HepG2 (cell line): ENCODE data around the gene CCDC197. TPM values are rescaled to one million over a fixed set of nuclear protein-coding genes. Genes with fewer than 3 reads are reported as not detected.
A peak's percentile ranks its signal among the peaks of the same experiment; 100 is the strongest.

Experiments
- GTF3A ChIP-seq: sonication (generic); formaldehyde crosslinking; conservative IDR thresholded peaks from 2 replicates; pipeline ENCODE4 v1.4.0; 2020; ENCODE audit warnings: mild to moderate bottlenecking, missing genetic modification reagents
- HOXA3 ChIP-seq: sonication (generic); formaldehyde crosslinking; IDR thresholded peaks from 2 replicates; pipeline ENCODE4 v1.5.0; 2020; ENCODE audit warnings: missing genetic modification reagents
- KDM5A ChIP-seq: fragments of 200-600 bp; sonication (generic); IDR thresholded peaks from 2 replicates; pipeline ENCODE4 v1.7.0; 2018; ENCODE audit warnings: antibody characterized with exemption, mild to moderate bottlenecking, low read length, borderline replicate concordance
- MYNN ChIP-seq: sonication (generic); formaldehyde crosslinking; IDR thresholded peaks from 2 replicates; pipeline ENCODE4 v1.4.0; 2020; ENCODE audit warnings: mild to moderate bottlenecking, low read depth, missing genetic modification reagents
- NCOA2 ChIP-seq: sonication (generic); formaldehyde crosslinking; IDR thresholded peaks from 2 replicates; pipeline ENCODE4 v1.8.0; 2022; ENCODE audit warnings: inconsistent platforms
- PCBP2 ChIP-seq: fragments of 200-400 bp; formaldehyde crosslinking; optimal IDR thresholded peaks from 2 replicates; pipeline ENCODE3; 2018; ENCODE audit warnings: low read length, low read depth; ENCODE audit not compliant: poor library complexity, severe bottlenecking
- PRPF4 ChIP-seq: fragments of 200-400 bp; formaldehyde crosslinking; IDR thresholded peaks from 2 replicates; pipeline ENCODE4 v1.6.1; 2016; ENCODE audit warnings: low read length, low read depth; ENCODE audit not compliant: poor library complexity, severe bottlenecking
- RBAK ChIP-seq: sonication (generic); formaldehyde crosslinking; IDR thresholded peaks from 2 replicates; pipeline ENCODE4 v1.5.1; 2020; ENCODE audit warnings: mild to moderate bottlenecking, missing genetic modification reagents
- RBM39 ChIP-seq: fragments of 200-400 bp; formaldehyde crosslinking; IDR thresholded peaks from one replicate; pipeline ENCODE4 v1.6.1; 2018; ENCODE audit warnings: antibody characterized with exemption, mild to moderate bottlenecking, low read depth, low read length; ENCODE audit not compliant: poor library complexity, severe bottlenecking
- RORA ChIP-seq: sonication (generic); formaldehyde crosslinking; IDR thresholded peaks from 2 replicates; pipeline ENCODE4 v1.5.0; 2020; ENCODE audit warnings: mild to moderate bottlenecking, missing genetic modification reagents, moderate library complexity
- U2AF2 ChIP-seq: fragments of 200-400 bp; formaldehyde crosslinking; IDR thresholded peaks from 2 replicates; pipeline ENCODE4 v1.6.1; 2017; ENCODE audit warnings: low read depth, mild to moderate bottlenecking, low read length
- ZFP36L1 ChIP-seq: sonication (generic); formaldehyde crosslinking; IDR thresholded peaks from 2 replicates; pipeline ENCODE4 v1.8.0; 2022; ENCODE audit warnings: mild to moderate bottlenecking, missing genetic modification reagents, moderate library complexity
- ZNF292 ChIP-seq: sonication (generic); formaldehyde crosslinking; IDR thresholded peaks from 2 replicates; pipeline ENCODE4 v1.8.1; 2022; ENCODE audit warnings: mild to moderate bottlenecking, low read depth, missing genetic modification reagents, borderline replicate concordance
- ZNF337 ChIP-seq: sonication (generic); formaldehyde crosslinking; IDR thresholded peaks from 2 replicates; pipeline ENCODE4 v1.5.1; 2020; ENCODE audit warnings: missing genetic modification reagents, low read depth, mild to moderate bottlenecking, borderline replicate concordance
- ZNF75D ChIP-seq: sonication (generic); formaldehyde crosslinking; IDR thresholded peaks from 2 replicates; pipeline ENCODE4 v1.8.1; 2023; ENCODE audit warnings: missing genetic modification reagents, mild to moderate bottlenecking, borderline replicate concordance
- ZNF773 ChIP-seq: sonication (generic); formaldehyde crosslinking; IDR thresholded peaks from 2 replicates; pipeline ENCODE4 v1.4.0; 2020; ENCODE audit warnings: missing genetic modification reagents, borderline replicate concordance
- ZSCAN22 ChIP-seq: sonication (generic); formaldehyde crosslinking; IDR thresholded peaks from 2 replicates; pipeline ENCODE4 v1.4.0; 2020; ENCODE audit warnings: mild to moderate bottlenecking, missing genetic modification reagents
- polyA plus RNA-seq, 8 experiments: library from polyadenylated mRNA; depleted of rRNA in 3 of 8; stranded (reverse) in 7 of 8; unstranded in 1 of 8; fragments of >200 nt; fragmentation: Illumina TruSeq in 4 of 8; extraction: Trizol in 4 of 8; gene quantifications; 2 replicates each; pipeline versions ENCODE4 v1.2.1 to v1.2.3, GENCODE V29; 2011 to 2016; ENCODE audit warnings: low read depth in 4 of 8, missing spikeins in 1 of 8, mixed read lengths in 1 of 8; ENCODE audit not compliant: insufficient read depth in 1 of 8
- total RNA-seq, 5 experiments: library from RNA; depleted of rRNA; stranded (reverse); fragments of >200 nt; fragmentation: Illumina TruSeq; extraction: Trizol; gene quantifications; 2 replicates each; pipeline ENCODE4 v1.2.3, GENCODE V29; 2016; ENCODE audit warnings: low read depth in 1 of 5
- TF ChIP-seq, protein P1 (sequence below): sonication (generic); formaldehyde crosslinking; IDR thresholded peaks from 2 replicates; pipeline ENCODE4 v1.4.0; 2020; ENCODE audit warnings: missing genetic modification reagents
- TF ChIP-seq, protein P2 (sequence below): IDR thresholded peaks from 2 replicates; pipeline ENCODE4 v1.6.1; 2016; ENCODE audit warnings: missing genetic modification reagents, missing compliant biosample characterization
- TF ChIP-seq, protein P3 (sequence below): sonication (generic); formaldehyde crosslinking; IDR thresholded peaks from 2 replicates; pipeline ENCODE4 v1.5.1; 2020; ENCODE audit warnings: mild to moderate bottlenecking, missing genetic modification reagents, borderline replicate concordance
- TF ChIP-seq, protein P4 (sequence below): sonication (generic); formaldehyde crosslinking; conservative IDR thresholded peaks from 2 replicates; pipeline ENCODE4 v1.8.0; 2022; ENCODE audit warnings: mild to moderate bottlenecking, moderate library complexity, missing genetic modification reagents

CCDC197 gene
- total and polyA plus RNA-seq, 2 of the 13 experiments (the other 11 are each of a cell fraction or from before 2014, with no cell fraction given) = 0.11 to 0.13 TPM

DNA sequence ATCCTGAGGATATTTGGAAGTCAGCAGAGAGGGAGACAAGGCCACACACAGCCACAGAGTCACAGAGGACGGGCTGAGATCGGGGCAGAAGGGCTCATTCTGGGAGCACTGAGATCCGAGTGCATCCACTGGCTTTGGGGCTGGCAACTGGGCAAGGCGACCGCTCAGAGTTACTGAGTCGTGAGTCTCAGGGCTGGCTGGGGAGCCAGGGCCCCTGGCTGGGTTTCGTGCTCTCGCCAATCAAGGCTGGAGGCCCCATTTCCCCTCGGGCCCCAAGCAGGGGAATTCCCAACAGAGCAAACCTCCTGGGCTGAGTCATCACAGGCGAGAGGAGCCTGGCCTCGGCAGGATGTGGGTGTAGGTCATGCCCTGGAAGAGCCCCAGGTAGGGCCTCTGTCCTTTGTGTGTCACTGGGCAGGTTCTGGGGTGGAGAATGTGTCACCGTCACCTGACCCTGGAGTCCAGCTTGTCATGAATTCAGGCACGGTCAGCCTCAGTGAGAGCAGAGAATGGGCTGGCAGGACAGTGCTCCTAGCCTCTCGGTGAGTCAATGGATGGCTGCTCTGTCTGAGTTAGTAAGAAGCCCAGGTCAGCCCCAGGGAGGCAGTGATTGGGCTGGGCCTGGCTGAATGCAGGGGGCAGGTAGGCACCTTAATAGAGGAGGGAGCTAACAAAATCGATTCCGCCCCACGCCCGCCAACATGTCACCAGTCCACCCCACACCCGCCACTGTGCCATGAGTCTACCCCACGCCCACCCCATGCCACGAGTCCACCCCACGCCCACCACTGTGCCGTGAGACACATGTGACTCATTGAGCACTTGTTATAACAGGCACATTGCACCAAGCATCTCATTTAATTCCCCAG is 37.6 kb upstream of the CCDC197 start (continued):
- TF ChIP-seq U2AF2 (0 out of 2 replicates have a peak, but pooled peaks have one; percentile 40), PCBP2 (no peak), NCOA2 (CRISPR knock-in tag) (peak; percentile 96), PRPF4 (no peak), ZNF773 (CRISPR knock-in tag) (0 out of 2 replicates have a peak, but pooled peaks have one; percentile 40), HOXA3 (CRISPR knock-in tag) (peak; percentile 85), GTF3A (CRISPR knock-in tag) (no peak), KDM5A (no peak), ZSCAN22 (CRISPR knock-in tag) (no peak), RBAK (CRISPR knock-in tag) (no peak), ZNF337 (CRISPR knock-in tag) (0 out of 2 replicates have a peak, but pooled peaks have one; percentile 36), ZFP36L1 (peak; percentile 92), MYNN (no peak; the same call in 1 of the 2 replicates), ZNF75D (CRISPR knock-in tag) (no peak), RORA (CRISPR knock-in tag) (no peak), RBM39 (peak; percentile 67), ZNF292 (CRISPR knock-in tag) (peak; percentile 99)
- TF ChIP-seq, protein P1, sequence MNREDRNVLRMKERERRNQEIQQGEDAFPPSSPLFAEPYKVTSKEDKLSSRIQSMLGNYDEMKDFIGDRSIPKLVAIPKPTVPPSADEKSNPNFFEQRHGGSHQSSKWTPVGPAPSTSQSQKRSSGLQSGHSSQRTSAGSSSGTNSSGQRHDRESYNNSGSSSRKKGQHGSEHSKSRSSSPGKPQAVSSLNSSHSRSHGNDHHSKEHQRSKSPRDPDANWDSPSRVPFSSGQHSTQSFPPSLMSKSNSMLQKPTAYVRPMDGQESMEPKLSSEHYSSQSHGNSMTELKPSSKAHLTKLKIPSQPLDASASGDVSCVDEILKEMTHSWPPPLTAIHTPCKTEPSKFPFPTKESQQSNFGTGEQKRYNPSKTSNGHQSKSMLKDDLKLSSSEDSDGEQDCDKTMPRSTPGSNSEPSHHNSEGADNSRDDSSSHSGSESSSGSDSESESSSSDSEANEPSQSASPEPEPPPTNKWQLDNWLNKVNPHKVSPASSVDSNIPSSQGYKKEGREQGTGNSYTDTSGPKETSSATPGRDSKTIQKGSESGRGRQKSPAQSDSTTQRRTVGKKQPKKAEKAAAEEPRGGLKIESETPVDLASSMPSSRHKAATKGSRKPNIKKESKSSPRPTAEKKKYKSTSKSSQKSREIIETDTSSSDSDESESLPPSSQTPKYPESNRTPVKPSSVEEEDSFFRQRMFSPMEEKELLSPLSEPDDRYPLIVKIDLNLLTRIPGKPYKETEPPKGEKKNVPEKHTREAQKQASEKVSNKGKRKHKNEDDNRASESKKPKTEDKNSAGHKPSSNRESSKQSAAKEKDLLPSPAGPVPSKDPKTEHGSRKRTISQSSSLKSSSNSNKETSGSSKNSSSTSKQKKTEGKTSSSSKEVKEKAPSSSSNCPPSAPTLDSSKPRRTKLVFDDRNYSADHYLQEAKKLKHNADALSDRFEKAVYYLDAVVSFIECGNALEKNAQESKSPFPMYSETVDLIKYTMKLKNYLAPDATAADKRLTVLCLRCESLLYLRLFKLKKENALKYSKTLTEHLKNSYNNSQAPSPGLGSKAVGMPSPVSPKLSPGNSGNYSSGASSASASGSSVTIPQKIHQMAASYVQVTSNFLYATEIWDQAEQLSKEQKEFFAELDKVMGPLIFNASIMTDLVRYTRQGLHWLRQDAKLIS (CRISPR knock-in tag) = 0 out of 2 replicates have a peak, but pooled peaks have one; percentile 44
- TF ChIP-seq, protein P2, sequence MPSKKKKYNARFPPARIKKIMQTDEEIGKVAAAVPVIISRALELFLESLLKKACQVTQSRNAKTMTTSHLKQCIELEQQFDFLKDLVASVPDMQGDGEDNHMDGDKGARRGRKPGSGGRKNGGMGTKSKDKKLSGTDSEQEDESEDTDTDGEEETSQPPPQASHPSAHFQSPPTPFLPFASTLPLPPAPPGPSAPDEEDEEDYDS (CRISPR knock-in tag) = peak; percentile 66; the same call in 1 of the 2 replicates
- TF ChIP-seq, protein P3, sequence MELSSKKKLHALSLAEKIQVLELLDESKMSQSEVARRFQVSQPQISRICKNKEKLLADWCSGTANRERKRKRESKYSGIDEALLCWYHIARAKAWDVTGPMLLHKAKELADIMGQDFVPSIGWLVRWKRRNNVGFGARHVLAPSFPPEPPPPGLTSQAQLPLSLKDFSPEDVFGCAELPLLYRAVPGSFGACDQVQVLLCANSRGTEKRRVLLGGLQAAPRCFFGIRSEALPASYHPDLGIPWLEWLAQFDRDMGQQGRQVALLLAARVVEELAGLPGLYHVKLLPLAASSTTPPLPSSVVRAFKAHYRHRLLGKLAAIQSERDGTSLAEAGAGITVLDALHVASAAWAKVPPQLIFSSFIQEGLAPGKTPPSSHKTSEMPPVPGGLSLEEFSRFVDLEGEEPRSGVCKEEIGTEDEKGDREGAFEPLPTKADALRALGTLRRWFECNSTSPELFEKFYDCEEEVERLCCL (CRISPR knock-in tag) = peak; percentile 58; the same call in 1 of the 2 replicates
- TF ChIP-seq, protein P4, sequence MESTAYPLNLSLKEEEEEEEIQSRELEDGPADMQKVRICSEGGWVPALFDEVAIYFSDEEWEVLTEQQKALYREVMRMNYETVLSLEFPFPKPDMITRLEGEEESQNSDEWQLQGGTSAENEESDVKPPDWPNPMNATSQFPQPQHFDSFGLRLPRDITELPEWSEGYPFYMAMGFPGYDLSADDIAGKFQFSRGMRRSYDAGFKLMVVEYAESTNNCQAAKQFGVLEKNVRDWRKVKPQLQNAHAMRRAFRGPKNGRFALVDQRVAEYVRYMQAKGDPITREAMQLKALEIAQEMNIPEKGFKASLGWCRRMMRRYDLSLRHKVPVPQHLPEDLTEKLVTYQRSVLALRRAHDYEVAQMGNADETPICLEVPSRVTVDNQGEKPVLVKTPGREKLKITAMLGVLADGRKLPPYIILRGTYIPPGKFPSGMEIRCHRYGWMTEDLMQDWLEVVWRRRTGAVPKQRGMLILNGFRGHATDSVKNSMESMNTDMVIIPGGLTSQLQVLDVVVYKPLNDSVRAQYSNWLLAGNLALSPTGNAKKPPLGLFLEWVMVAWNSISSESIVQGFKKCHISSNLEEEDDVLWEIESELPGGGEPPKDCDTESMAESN (CRISPR knock-in tag) = peak; percentile 81
